GM18951 (cell line): ENCODE data around the gene PKN1.

Source experiments
- POLR2A ChIP-seq: IDR thresholded peaks from 4 replicates; pipeline ENCODE4 v1.6.1; 2011; ENCODE audit warnings: mild to moderate bottlenecking; ENCODE audit not compliant: insufficient read length, insufficient read depth; ENCODE audit errors: extremely low read depth
- in situ Hi-C: fragments of 300-500 bp; cut with MboI; formaldehyde crosslinking; loops from one replicate; pipeline ENCODE4 v1.12.0; 2022; ENCODE audit warnings: low sequenced_read_pairs, mixed read lengths, inconsistent platforms; ENCODE audit not compliant: unreplicated experiment

PKN1 gene

GRCh38 chr19:14473978-14474578 lies 41.0 kb downstream of the PKN1 start:
- no peak for TF ChIP-seq POLR2A
- in situ Hi-C loops = no loop called here

- in situ Hi-C loops = loop anchor here (25.0 kb wide), 1 partner anchor 288 kb away; no protein-coding TSS in a partner anchor
- TF ChIP-seq POLR2A = no peak
Measured at GRCh38 chr19:14474827-14475226, 41.7 kb downstream of the PKN1 start.

DNA sequence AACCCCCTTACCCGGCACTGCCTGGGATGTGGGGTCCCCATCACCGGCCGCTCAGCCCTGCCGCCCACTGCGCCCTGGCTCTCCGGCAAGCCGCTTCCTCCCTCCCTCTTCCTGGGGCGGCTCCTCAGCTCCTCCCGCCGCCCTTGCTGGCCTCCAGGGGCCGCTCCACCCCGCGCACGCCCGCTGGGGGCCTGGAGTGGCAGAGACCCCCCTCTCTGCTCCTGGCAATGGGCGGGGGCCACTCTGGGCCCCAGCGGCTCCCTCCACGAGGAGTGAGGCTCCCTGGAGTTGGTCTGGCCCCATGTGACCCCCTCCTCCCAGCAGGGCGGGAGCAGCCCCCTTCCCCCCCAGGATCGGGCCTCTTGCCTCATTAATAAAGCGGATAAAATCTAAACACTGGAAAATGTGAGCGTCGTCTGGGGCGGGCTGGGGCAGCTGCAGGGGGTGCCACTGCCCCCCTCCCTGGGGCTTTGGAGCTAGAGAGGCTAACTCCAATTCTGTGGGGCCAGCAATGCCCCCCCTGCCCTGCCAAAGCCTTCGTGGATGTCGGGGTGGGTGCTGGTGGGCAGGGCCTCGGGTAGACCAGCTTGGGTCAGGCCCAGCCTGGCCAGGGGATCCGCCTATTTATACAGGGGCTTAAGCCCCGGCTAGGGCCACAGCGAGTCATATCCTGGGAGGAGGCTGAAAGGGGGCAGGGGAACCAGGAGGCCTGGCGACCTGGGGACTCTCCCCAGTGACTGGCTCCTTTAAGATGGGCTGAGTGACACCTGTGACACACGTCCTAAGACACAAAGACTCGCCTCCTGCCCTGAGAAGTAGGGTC lies 42.4 kb downstream of the PKN1 start, which contains the start of gene PTGER1:
PTGER1 (minus strand) TSS at position 104 of the 823 bp plus-strand sequence. CDS start 1,034 bp downstream, outside the sequence.
- no peak for TF ChIP-seq POLR2A
- in situ Hi-C loops = loop anchor here (25.0 kb wide), 1 partner anchor 288 kb away; no protein-coding TSS in a partner anchor

DNA sequence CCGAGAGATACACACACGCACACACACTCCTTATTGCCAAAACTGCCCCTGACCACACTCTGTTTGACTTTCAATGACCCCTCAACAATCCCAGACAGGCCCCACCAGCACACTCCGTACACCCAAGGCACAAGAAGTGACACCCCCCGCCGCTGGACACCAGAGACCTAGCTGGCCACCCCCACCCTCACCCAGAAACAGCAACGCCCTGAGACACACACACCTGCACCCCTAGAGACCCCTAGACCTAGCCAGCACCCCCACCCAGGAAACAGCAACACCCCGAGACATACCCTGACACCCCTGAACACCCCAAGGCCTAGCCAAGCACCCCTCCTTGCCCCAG lies 43.2 kb downstream of the PKN1 start:
- in situ Hi-C loops = loop anchor here (25.0 kb wide), 1 partner anchor 289 kb away; no protein-coding TSS in a partner anchor
- TF ChIP-seq POLR2A = no peak

GRCh38 chr19:14476673-14477401 lies 43.7 kb downstream of the PKN1 start:
- TF ChIP-seq POLR2A = no peak
- in situ Hi-C loops = loop anchor here (25.0 kb wide), 1 partner anchor 290 kb away; no protein-coding TSS in a partner anchor

DNA sequence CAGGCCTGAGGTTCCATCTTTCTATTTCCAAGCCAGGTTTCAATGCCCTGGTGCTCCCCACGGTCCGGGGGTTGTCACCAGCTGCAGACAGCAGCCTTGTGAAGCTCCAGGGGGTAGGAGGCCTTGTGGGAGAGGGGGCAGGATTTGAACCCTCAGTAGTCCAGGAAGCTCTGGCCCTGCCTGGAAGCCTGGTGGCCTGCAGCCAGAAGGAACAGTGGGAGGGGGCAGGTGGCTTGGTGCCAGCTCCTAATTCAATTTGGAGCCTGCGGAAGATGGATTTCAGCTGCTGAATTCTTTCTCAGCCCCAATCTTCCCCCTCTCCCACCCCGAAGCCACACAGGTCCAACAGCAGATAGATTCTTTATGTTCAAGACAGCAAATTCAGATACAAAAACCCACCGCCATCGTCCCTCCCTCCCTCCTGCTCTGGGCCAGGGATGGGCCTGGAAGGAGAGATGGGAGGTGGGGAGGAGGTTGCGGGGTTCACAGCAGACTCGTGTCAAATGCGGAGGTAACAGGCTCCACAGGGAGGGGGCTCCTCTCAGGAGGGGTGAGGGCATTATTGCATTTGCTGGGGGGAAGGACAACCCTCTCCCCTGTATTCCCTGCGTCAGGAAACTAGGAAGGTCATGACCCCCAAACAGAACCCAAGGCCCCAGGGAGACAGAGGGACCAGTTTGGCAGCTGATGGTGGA lies 44.5 kb downstream of the PKN1 start:
- in situ Hi-C loops = loop anchor here (25.0 kb wide), 1 partner anchor 290 kb away; no protein-coding TSS in a partner anchor
- no peak for TF ChIP-seq POLR2A

GRCh38 chr19:14478113-14478545 lies 45.0 kb downstream of the PKN1 start:
- in situ Hi-C loops = loop anchor here (25.0 kb wide), 1 partner anchor 291 kb away; no protein-coding TSS in a partner anchor
- no peak for TF ChIP-seq POLR2A

DNA sequence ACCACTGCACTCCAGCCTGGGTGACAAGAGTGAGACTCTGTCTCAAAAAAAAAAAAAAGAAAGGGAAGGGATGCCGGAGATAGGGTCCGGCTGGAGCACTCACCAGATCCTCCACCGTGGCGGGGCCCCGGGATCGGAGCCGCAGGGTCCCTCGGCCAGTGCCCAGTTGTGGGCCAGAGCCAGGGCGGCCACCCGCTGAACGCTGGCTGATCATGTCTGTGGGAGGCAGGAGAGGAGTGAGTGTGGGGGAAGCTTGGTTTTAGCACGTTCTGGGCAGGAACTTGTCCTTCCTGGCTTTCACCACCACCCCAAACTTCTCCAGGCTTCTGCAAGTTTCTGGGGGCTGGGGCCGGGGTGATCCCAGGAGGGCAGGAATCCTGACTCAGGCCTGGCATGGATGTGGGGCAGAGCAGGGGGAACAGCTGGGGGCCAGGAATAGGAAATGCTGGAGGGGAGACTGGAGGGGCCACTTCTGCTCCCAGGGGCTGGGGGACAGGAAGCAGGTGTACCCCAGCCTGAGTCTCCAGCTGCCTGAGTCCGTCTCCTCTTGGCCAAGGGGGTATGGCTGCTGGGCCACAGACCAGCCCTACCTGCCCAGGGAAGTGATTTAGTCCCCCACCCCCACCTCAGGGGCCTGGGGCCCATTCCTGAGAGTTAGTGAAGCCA lies 46.3 kb downstream of the PKN1 start:
- no peak for TF ChIP-seq POLR2A
- in situ Hi-C loops = loop anchor here (25.0 kb wide), 1 partner anchor 292 kb away; no protein-coding TSS in a partner anchor

- TF ChIP-seq POLR2A = no peak
- in situ Hi-C loops = loop anchor here (25.0 kb wide), 1 partner anchor 293 kb away; no protein-coding TSS in a partner anchor
Measured at GRCh38 chr19:14479975-14480699, 47.0 kb downstream of the PKN1 start.

- no peak for TF ChIP-seq POLR2A
- in situ Hi-C loops = loop anchor here (25.0 kb wide), 1 partner anchor 293 kb away; no protein-coding TSS in a partner anchor
Measured at GRCh38 chr19:14480700-14481079, 47.6 kb downstream of the PKN1 start.

DNA sequence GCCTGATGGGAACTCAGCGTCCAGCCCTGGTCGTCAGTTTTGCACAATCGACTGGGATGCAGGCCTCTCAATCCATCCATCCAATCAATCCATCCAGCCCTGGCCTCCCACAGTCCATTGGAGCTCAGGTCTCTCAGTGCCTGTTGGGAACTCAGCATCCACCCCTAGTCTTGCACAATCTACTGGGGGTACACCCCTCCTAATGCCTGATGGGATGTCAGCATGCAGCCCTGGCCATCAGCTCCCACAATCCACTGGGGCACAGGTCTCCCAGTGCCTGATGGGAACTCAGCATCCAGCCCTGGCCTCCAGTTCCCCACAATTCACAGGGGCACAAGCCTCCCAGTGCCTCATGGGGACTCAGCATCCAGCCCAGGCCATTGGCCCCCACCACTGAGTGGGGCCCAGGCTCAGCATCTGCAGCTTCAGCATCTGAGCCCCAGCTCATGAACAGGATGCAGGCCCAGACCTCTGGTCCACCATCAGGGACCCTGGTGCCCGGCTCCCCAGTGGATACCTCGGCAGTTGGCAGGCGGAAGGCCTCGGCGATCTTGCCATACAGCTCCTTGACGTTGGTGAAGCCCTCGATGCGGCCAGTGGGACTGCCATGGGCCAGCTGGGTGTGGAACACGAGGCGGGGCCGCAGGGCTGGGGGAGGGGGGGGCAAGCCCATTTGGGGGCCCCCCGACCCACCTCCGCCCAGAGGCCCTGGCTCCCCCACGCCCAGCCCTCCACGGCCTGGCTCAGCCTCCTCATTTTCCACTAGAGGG lies 49.3 kb downstream of the PKN1 start:
- no peak for TF ChIP-seq POLR2A
- in situ Hi-C loops = loop anchor here (25.0 kb wide), 1 partner anchor 295 kb away; no protein-coding TSS in a partner anchor
